ENCODE data around the gene KIF5C.

KIF5C gene

GRCh38 chr2:149049142-149049541 is 174.1 kb downstream of the KIF5C start:
- DNase-seq (ENCODE audit: low spot score) = no peak

GRCh38 chr2:149050188-149050587 is 175.2 kb downstream of the KIF5C start:
- DNase-seq (ENCODE audit: low spot score) = no peak

GRCh38 chr2:149055751-149056150 is 180.7 kb downstream of the KIF5C start:
- DNase-seq (ENCODE audit: low spot score) = no peak

- DNase-seq (ENCODE audit: low spot score) = no peak
These were observed 181.7 kb downstream of the KIF5C start for GRCh38 chr2:149056541-149057255.

GRCh38 chr2:149057401-149057800 is 182.4 kb downstream of the KIF5C start:
- DNase-seq (ENCODE audit: low spot score) = no peak

- no peak for DNase-seq (ENCODE audit: low spot score)
These were observed 183.9 kb downstream of the KIF5C start for GRCh38 chr2:149058936-149059335.

- DNase-seq (ENCODE audit: low spot score) = no peak
These were observed 184.8 kb downstream of the KIF5C start for GRCh38 chr2:149059822-149060221.

GRCh38 chr2:149061133-149061745 is 186.2 kb downstream of the KIF5C start:
- no peak for DNase-seq (ENCODE audit: low spot score)

GRCh38 chr2:149062531-149062930 is 187.5 kb downstream of the KIF5C start:
- DNase-seq (ENCODE audit: low spot score) = no peak

GRCh38 chr2:149063177-149063576 is 188.2 kb downstream of the KIF5C start:
- no peak for DNase-seq (ENCODE audit: low spot score)

- DNase-seq (ENCODE audit: low spot score) = no peak
These were observed 189.4 kb downstream of the KIF5C start for GRCh38 chr2:149064365-149064841.

- no peak for DNase-seq (ENCODE audit: low spot score)
These were observed 190.0 kb downstream of the KIF5C start for GRCh38 chr2:149064856-149065630.

GRCh38 chr2:149068225-149068995 is 193.4 kb downstream of the KIF5C start:
- no peak for DNase-seq (ENCODE audit: low spot score)

- peak; percentile 39 for DNase-seq (ENCODE audit: low spot score)
These were observed 194.2 kb downstream of the KIF5C start for GRCh38 chr2:149068996-149069888.

GRCh38 chr2:149070681-149071320 is 195.8 kb downstream of the KIF5C start:
- DNase-seq (ENCODE audit: low spot score) = no peak

GRCh38 chr2:149075105-149075504 is 200.1 kb downstream of the KIF5C start:
- no peak for DNase-seq (ENCODE audit: low spot score)

GRCh38 chr2:149075853-149076252 is 200.8 kb downstream of the KIF5C start:
- no peak for DNase-seq (ENCODE audit: low spot score)
